Ishikawa (cell line): ENCODE measurements around the gene NQO1.

Experiments used
- CEBPB ChIP-seq: IDR thresholded peaks from 2 replicates; pipeline ENCODE4 v1.6.1; 2012
- CREB1 ChIP-seq: IDR thresholded peaks from 2 replicates; pipeline ENCODE4 v1.6.1; 2012; ENCODE audit warnings: low read depth
- EGR1 ChIP-seq: IDR thresholded peaks from 2 replicates; pipeline ENCODE4 v1.6.1; 2012
- EP300 ChIP-seq: IDR thresholded peaks from 2 replicates; pipeline ENCODE4 v1.6.1; 2012; ENCODE audit warnings: borderline replicate concordance
- FOXM1 ChIP-seq: IDR thresholded peaks from 2 replicates; pipeline ENCODE4 v1.6.1; 2012; ENCODE audit warnings: low read depth, borderline replicate concordance
- REST ChIP-seq: IDR thresholded peaks from 2 replicates; pipeline ENCODE4 v1.6.1; 2012; ENCODE audit warnings: low read depth, mild to moderate bottlenecking

GRCh38 chr16:69669577-69669976 lies 56.8 kb downstream of the NQO1 start:
- TF ChIP-seq REST (no peak), EGR1 (no peak), CEBPB (no peak), FOXM1 (no peak), CREB1 (no peak), EP300 (no peak)
